ENCODE measurements around the gene PHTF2. TPM values are rescaled to one million over a fixed set of nuclear protein-coding genes. Genes with fewer than 3 reads are reported as not detected.

The PHTF2 gene
- total RNA-seq, 2 experiments from 2014 or later, result 33.6 to 39.5 TPM

- ChIA-PET CTCF (interaction anchor here (0.8 to 1.5 kb wide), 5 partner anchors 10 to 102 kb away, joined by 3 to 6 read pairs (median 3); partner anchors contain the start of gene RSBN1L), POLR2A (no interaction called here)
- Mint-ChIP-seq H3K27me3 (no peaks in the 10 kb centered on the region), H3K4me3 (peak overlapping the region; percentile 84), H3K27ac (peak overlapping the region; percentile 91), H3K9me3 (no peaks in the 10 kb centered on the region), H3K36me3 (ENCODE audit: low read depth) (peaks cover 32% of the 10 kb centered on the region), H3K4me1 (peaks cover 62% of the 10 kb centered on the region)
- DNase-seq, result no peak
Measured at GRCh38 chr7:77797734-77798393, 709 bp upstream of the PHTF2 start.

GRCh38 chr7:77799078-77799964 is 748 bp downstream of the PHTF2 start:
- Mint-ChIP-seq H3K27ac (peak overlapping the region; percentile 91), H3K9me3 (no peaks in the 10 kb centered on the region), H3K4me3 (peak overlapping the region; percentile 84), H3K4me1 (peaks cover 71% of the 10 kb centered on the region), H3K27me3 (no peaks in the 10 kb centered on the region), H3K36me3 (ENCODE audit: low read depth) (peaks cover 37% of the 10 kb centered on the region)
- DNase-seq, result peak; percentile 19
- ChIA-PET CTCF (interaction anchor here (0.5 to 1.5 kb wide), 6 partner anchors 9 to 103 kb away, joined by 3 to 6 read pairs (median 3); partner anchors contain the start of gene RSBN1L), POLR2A (interaction anchor here (0.6 kb wide), 1 partner anchor 11 kb away, joined by 3 read pairs; no protein-coding TSS in a partner anchor)

- H3K27me3 Mint-ChIP-seq, result no peaks in the 10 kb centered on the region
- H3K36me3 Mint-ChIP-seq (ENCODE audit: low read depth), result peaks cover 40% of the 10 kb centered on the region
- H3K4me1 Mint-ChIP-seq, result peaks cover 73% of the 10 kb centered on the region
- no peak for DNase-seq
- peaks cover 8% of the 10 kb centered on the region for H3K9me3 Mint-ChIP-seq
- H3K27ac Mint-ChIP-seq, result peak overlapping the region; percentile 91
- POLR2A ChIA-PET, result no interaction called here
- peak overlapping the region; percentile 84 for H3K4me3 Mint-ChIP-seq
- CTCF ChIA-PET, result no interaction called here
Measured at GRCh38 chr7:77800158-77800557, 1.6 kb downstream of the PHTF2 start.

- Mint-ChIP-seq H3K27ac (peak overlapping the region; percentile 91), H3K4me1 (peaks cover 76% of the 10 kb centered on the region), H3K36me3 (ENCODE audit: low read depth) (peaks cover 42% of the 10 kb centered on the region), H3K4me3 (peak overlapping the region; percentile 84), H3K9me3 (peaks cover 13% of the 10 kb centered on the region), H3K27me3 (no peaks in the 10 kb centered on the region)
- POLR2A ChIA-PET, result no interaction called here
- CTCF ChIA-PET, result interaction anchor here (1.9 kb wide), 1 partner anchor 11 kb away, joined by 4 read pairs; no protein-coding TSS in a partner anchor
- no peak for DNase-seq
Measured at GRCh38 chr7:77800730-77801129, 2.2 kb downstream of the PHTF2 start.

- peaks cover 60% of the 10 kb centered on the region for H3K4me1 Mint-ChIP-seq
- H3K9me3 Mint-ChIP-seq, result peaks cover 28% of the 10 kb centered on the region
- no peaks in the 10 kb centered on the region for H3K27me3 Mint-ChIP-seq
- no peak for DNase-seq
- peaks cover 56% of the 10 kb centered on the region for H3K36me3 Mint-ChIP-seq (ENCODE audit: low read depth)
- peak overlapping the region; percentile 80 for H3K27ac Mint-ChIP-seq
- POLR2A ChIA-PET, result no interaction called here
- CTCF ChIA-PET, result interaction anchor here (1.0 to 1.9 kb wide), 2 partner anchors 9 to 441 kb away, joined by 4 read pairs; no protein-coding TSS in a partner anchor
- H3K4me3 Mint-ChIP-seq, result peak overlapping the region; percentile 21
Measured at GRCh38 chr7:77802557-77803405, 4.2 kb downstream of the PHTF2 start.

- H3K9me3 Mint-ChIP-seq, result peaks cover 40% of the 10 kb centered on the region
- POLR2A ChIA-PET, result no interaction called here
- CTCF ChIA-PET, result no interaction called here
Measured at GRCh38 chr7:77806425-77806824, 7.9 kb downstream of the PHTF2 start.

GRCh38 chr7:77808517-77808916 is 9.9 kb downstream of the PHTF2 start:
- H3K4me3 Mint-ChIP-seq, result no peak overlapping the region
- peaks cover 38% of the 10 kb centered on the region for H3K4me1 Mint-ChIP-seq
- no peak for DNase-seq
- peaks cover 62% of the 10 kb centered on the region for H3K36me3 Mint-ChIP-seq (ENCODE audit: low read depth)
- ChIA-PET POLR2A (no interaction called here), CTCF (interaction anchor here (0.9 kb wide), 1 partner anchor 10 kb away, joined by 3 read pairs; the partner anchor contains the start of genes PHTF2 and TMEM60)
- peaks cover 40% of the 10 kb centered on the region for H3K9me3 Mint-ChIP-seq
- peak overlapping the region; percentile 25 for H3K27ac Mint-ChIP-seq
- no peaks in the 10 kb centered on the region for H3K27me3 Mint-ChIP-seq

More at GRCh38 chr7:77806425-77806824, 7.9 kb downstream of the PHTF2 start:
- DNase-seq, result no peak
- no peak overlapping the region for H3K4me3 Mint-ChIP-seq
- no peaks in the 10 kb centered on the region for H3K27me3 Mint-ChIP-seq
- no peak overlapping the region for H3K27ac Mint-ChIP-seq
- H3K36me3 Mint-ChIP-seq (ENCODE audit: low read depth), result peaks cover 67% of the 10 kb centered on the region
- peaks cover 47% of the 10 kb centered on the region for H3K4me1 Mint-ChIP-seq

GRCh38 chr7:77811516-77812289 is 13.1 kb downstream of the PHTF2 start:
- peaks cover 26% of the 10 kb centered on the region for H3K9me3 Mint-ChIP-seq
- DNase-seq, result no peak
- peaks cover 46% of the 10 kb centered on the region for H3K36me3 Mint-ChIP-seq (ENCODE audit: low read depth)
- POLR2A ChIA-PET, result no interaction called here
- H3K4me1 Mint-ChIP-seq, result peaks cover 19% of the 10 kb centered on the region
- H3K27ac Mint-ChIP-seq, result no peak overlapping the region
- no peak overlapping the region for H3K4me3 Mint-ChIP-seq
- no peaks in the 10 kb centered on the region for H3K27me3 Mint-ChIP-seq
- CTCF ChIA-PET, result interaction anchor here (0.9 to 1.5 kb wide), 3 partner anchors 10 to 22 kb away, joined by 3 to 4 read pairs (median 3); partner anchors contain the start of genes PHTF2 and TMEM60

- POLR2A ChIA-PET, result no interaction called here
- H3K4me3 Mint-ChIP-seq, result no peak overlapping the region
- H3K36me3 Mint-ChIP-seq (ENCODE audit: low read depth), result peaks cover 46% of the 10 kb centered on the region
- no peak for DNase-seq
- CTCF ChIA-PET, result interaction anchor here (0.9 to 1.1 kb wide), 2 partner anchors 10 to 14 kb away, joined by 3 to 4 read pairs; partner anchors contain the start of genes PHTF2 and TMEM60
- no peaks in the 10 kb centered on the region for H3K27me3 Mint-ChIP-seq
- H3K9me3 Mint-ChIP-seq, result peaks cover 27% of the 10 kb centered on the region
- H3K27ac Mint-ChIP-seq, result no peak overlapping the region
- peaks cover 19% of the 10 kb centered on the region for H3K4me1 Mint-ChIP-seq
Measured at GRCh38 chr7:77812290-77812685, 13.7 kb downstream of the PHTF2 start.

GRCh38 chr7:77813180-77813579 is 14.6 kb downstream of the PHTF2 start:
- Mint-ChIP-seq H3K36me3 (ENCODE audit: low read depth) (peaks cover 46% of the 10 kb centered on the region), H3K9me3 (peaks cover 21% of the 10 kb centered on the region), H3K27me3 (no peaks in the 10 kb centered on the region), H3K4me1 (peaks cover 19% of the 10 kb centered on the region), H3K27ac (no peak overlapping the region), H3K4me3 (no peak overlapping the region)
- no peak for DNase-seq
- CTCF ChIA-PET, result interaction anchor here (0.9 kb wide), 1 partner anchor 15 kb away, joined by 4 read pairs; the partner anchor contains the start of genes PHTF2 and TMEM60
- POLR2A ChIA-PET, result no interaction called here

- Mint-ChIP-seq H3K4me1 (peaks cover 12% of the 10 kb centered on the region), H3K27ac (no peak overlapping the region), H3K36me3 (ENCODE audit: low read depth) (peaks cover 84% of the 10 kb centered on the region), H3K4me3 (no peak overlapping the region), H3K9me3 (peaks cover 60% of the 10 kb centered on the region), H3K27me3 (no peaks in the 10 kb centered on the region)
- CTCF ChIA-PET, result no interaction called here
- POLR2A ChIA-PET, result no interaction called here
- DNase-seq, result no peak
Measured at GRCh38 chr7:77819021-77819420, 20.4 kb downstream of the PHTF2 start.

Measured in activated CD4-positive, alpha-beta T cell treated with anti-CD3 and anti-CD28 coated beads, Interleukin-2, amount 10 ng/mL, durations not matched to agents 7 days and 5 days (primary cell).